Activated effector memory CD4-positive, alpha-beta T cell treated with Interleukin-2 at 50 U/mL for 16 hours (primary cell): ENCODE measurements around the gene SLC19A2.
"Not testable (repeated sequence)": the region's sequence is repeated elsewhere in the genome, so short reads cannot be mapped to it uniquely, and the experiment has no call there.

Source experiments
- DNase-seq: peaks from one replicate; pipeline ENCODE4 v3.0.0-alpha.2; 2020

SLC19A2 gene

GRCh38 chr1:169485431-169486280 lies at the start of gene SLC19A2:
Gene SLC19A2, minus strand, starts transcription at chr1:169485944. Its CDS starts 178 bp downstream, at chr1:169485766.
- peak; percentile 86 for DNase-seq

- DNase-seq, result no peak
Measured at GRCh38 chr1:169534653-169535052, 48.9 kb upstream of the SLC19A2 start.

GRCh38 chr1:169533528-169534190 lies 47.9 kb upstream of the SLC19A2 start:
- not testable (repeated sequence) for DNase-seq

- no peak for DNase-seq
Measured at GRCh38 chr1:169530448-169530847, 44.7 kb upstream of the SLC19A2 start.

GRCh38 chr1:169529068-169529642 lies 43.4 kb upstream of the SLC19A2 start:
- no peak for DNase-seq

- no peak for DNase-seq
Measured at GRCh38 chr1:169528215-169529067, 42.7 kb upstream of the SLC19A2 start.

- DNase-seq, result no peak
Measured at GRCh38 chr1:169527451-169528214, 41.9 kb upstream of the SLC19A2 start.

GRCh38 chr1:169527001-169527400 lies 41.3 kb upstream of the SLC19A2 start:
- DNase-seq, result no peak

- no peak for DNase-seq
Measured at GRCh38 chr1:169526120-169526832, 40.5 kb upstream of the SLC19A2 start.

GRCh38 chr1:169525391-169525790 lies 39.6 kb upstream of the SLC19A2 start:
- DNase-seq, result no peak

GRCh38 chr1:169523904-169524303 lies 38.2 kb upstream of the SLC19A2 start:
- DNase-seq, result no peak

GRCh38 chr1:169521226-169521625 lies 35.5 kb upstream of the SLC19A2 start:
- no peak for DNase-seq

GRCh38 chr1:169517558-169518186 lies 31.9 kb upstream of the SLC19A2 start:
- DNase-seq, result no peak

- no peak for DNase-seq
Measured at GRCh38 chr1:169515641-169516040, 29.9 kb upstream of the SLC19A2 start.

GRCh38 chr1:169514566-169515270 lies 29.0 kb upstream of the SLC19A2 start:
- no peak for DNase-seq

- no peak for DNase-seq
Measured at GRCh38 chr1:169513208-169513607, 27.5 kb upstream of the SLC19A2 start.

GRCh38 chr1:169511316-169512005 lies 25.7 kb upstream of the SLC19A2 start:
- DNase-seq, result no peak

GRCh38 chr1:169510060-169510459 lies 24.3 kb upstream of the SLC19A2 start:
- DNase-seq, result no peak

GRCh38 chr1:169509354-169509753 lies 23.6 kb upstream of the SLC19A2 start:
- DNase-seq, result no peak
